Retinal pigment epithelial cell (primary cell): Measurements from ENCODE around the gene GNG7.

Experiments
- DNase-seq: peaks from one replicate; pipeline ENCODE4 v3.0.0-alpha.2; 2010; ENCODE audit warnings: low read depth
- H3K4me3 ChIP-seq: 2 replicates; pipeline ENCODE4 v1.5.1; 2011; ENCODE audit warnings: mild to moderate bottlenecking, low read length, control low read depth, moderate library complexity
- CTCF ChIP-seq: conservative IDR thresholded peaks from 2 replicates; pipeline ENCODE4 v1.5.1; 2011; ENCODE audit warnings: low read depth, low read length, control low read depth, inconsistent platforms

Gene GNG7

DNA sequence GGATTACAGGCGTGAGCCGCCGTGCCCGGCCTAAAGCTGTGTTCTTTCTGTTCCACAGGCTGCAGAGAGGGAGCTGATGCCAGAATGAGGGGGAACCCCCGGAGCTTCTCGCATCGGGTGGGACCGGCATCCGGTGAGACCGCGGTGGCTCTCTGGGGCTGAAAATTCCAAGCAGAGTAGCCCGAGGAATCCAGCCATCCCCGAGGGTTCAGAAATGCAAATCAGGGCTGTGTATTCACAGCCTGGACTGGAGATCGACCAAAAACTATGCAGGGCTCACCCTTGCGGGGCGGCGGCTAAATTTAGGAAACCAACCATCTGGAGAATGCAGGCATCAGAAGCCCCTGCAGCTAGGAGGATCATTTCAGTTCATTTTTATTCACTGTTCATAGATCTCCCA lies 99.2 kb downstream of the GNG7 start:
- H3K4me3 ChIP-seq: no peak overlapping the region
- TF ChIP-seq CTCF: no peak
- no peak for DNase-seq

DNA sequence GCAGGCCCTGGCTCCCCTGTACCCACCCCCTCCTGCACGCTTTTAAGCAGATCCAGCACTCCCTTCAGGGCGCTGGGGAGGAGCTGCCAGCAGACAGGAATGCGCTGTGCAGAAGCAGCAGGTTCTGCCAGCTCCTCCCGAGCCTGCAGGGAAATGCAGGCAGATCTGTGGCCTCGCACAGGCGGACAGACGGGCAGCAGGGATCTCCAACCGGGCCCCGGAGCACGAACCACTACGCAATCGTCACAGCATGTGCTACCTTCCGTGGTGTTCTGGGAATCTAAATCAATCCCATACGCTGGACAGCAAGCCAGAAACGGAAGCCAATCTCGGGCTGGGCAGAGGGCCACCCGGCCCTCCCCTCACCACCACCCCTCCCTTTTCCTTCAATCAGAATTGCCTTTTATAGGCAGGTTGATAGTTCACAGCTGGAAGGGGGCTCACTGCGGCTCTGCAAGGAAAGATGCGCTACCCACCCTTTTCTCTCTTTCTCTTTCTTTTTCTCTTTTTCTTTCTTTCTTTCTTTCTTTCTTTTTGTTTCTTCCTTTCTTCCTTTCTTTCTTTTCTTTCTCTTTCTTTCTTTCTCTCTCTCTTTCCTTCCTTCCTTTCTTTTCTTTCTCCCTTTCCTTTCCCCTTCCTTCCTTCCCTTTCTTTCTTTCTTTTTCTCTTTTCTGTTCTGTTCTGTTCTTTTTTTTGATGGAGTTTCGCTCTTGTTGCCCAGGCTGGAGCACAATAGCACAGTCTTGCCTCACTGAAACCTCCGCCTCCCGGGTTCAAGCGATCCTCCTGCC lies 99.9 kb downstream of the GNG7 start:
- DNase-seq: no peak
- TF ChIP-seq CTCF: peak; percentile 1
- H3K4me3 ChIP-seq: no peak overlapping the region

DNA sequence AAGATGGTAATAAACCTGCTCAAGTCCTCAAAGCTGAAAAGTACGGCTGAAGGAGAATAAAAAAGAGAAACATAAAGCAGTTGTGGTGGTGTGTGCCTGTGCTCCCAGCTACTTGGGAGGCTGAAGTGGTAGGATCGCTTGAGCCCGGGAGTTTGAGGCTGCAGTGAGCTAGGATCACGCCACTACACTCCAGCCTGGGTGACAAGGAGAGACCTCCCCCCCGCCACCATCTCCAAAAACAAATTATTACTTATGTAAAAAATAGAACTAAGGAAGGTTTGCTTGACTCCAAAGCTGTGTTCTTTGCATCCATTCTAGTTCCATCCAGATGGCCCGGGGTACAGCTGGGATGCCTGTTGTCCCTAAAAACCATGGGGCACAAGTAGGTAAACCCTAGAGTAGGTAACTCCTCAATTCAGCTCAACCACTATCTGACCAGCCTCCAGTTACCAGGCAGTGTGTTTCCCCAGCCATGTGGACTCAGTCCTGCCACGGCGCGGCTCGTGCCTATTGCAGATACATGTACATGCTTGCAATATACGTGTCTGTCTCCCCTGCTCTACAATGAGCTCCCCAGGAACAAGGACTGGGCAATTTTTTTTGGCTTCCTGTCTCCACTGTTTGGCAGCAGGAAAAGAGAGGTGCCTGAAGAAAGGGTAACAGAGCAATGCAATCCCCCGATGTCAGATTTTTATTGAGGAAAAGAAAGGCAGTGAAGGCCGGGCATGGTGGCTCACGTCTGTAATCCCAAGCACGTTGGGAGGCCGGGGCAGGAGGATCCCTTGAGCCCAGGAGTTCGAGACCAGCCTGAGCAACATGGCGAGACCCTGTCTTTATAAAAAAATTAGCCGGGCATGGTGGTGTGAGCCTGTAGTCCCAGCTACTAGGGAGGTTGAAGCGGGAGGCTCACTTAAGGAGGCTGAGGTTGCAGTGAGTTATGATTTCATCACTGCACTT lies 101.3 kb downstream of the GNG7 start:
- no peak overlapping the region for H3K4me3 ChIP-seq
- DNase-seq: no peak
- no peak for TF ChIP-seq CTCF

DNA sequence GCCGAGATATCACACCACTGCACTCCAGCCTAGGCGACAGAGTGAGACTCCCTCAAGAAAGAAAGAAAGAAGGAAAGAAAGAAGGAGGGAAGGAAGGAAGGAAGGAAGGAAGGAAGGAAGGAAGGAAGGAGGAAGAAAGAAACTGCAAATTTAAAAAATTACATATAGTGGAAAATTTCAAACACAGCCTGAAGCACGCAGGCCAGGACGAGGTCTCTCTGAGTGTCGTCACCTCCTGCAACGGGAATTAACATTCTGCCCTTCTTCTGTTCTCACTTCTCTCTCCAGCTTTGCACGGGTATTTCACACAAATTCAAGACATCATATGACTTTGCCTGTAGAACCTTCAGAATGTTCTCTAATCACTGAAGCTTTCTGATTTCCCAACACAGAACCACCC lies 108.2 kb downstream of the GNG7 start:
- DNase-seq: no peak
- H3K4me3 ChIP-seq: no peak overlapping the region
- no peak for TF ChIP-seq CTCF

DNA sequence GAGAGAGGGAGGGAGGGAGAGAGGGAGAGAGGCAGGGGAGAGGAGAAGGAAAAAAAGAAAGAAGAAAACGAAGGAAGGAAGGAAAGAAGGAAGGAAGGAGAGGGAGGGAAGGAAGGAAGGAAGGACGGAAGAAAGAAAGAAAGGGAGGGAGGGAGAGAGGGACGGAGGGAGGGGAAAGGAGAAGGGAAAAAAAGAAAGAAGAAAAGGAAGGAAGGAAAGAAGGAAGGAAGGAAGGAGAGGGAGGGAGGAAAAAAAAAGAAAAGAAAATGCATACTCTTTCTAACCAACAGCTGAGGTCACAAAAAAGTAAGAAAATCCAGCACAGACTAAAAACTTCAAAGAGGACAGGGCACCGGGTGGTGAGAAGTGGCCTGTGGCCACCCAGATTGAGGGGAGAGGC lies 109.7 kb downstream of the GNG7 start:
- no peak for DNase-seq
- H3K4me3 ChIP-seq: no peak overlapping the region
- no peak for TF ChIP-seq CTCF

- no peak for TF ChIP-seq CTCF
- DNase-seq: no peak
- no peak overlapping the region for H3K4me3 ChIP-seq
Observed at GRCh38 chr19:2591537-2592291, 110.8 kb downstream of the GNG7 start.
